MM.1S (cell line): Measurements from ENCODE around the gene PGGHG.

Experiments used
- CTCF ChIP-seq: fragments of 300-600 bp; sonication (generic); IDR thresholded peaks from 2 replicates; pipeline ENCODE4 v1.5.1; 2016; ENCODE audit warnings: antibody characterized with exemption, low read length, mixed read lengths
- EZH2 ChIP-seq: fragments of 300-600 bp; sonication (generic); optimal IDR thresholded peaks from 2 replicates; pipeline ENCODE3; 2017; ENCODE audit warnings: low read depth, mild to moderate bottlenecking, antibody characterized with exemption, low read length, mixed read lengths
- EZH2phosphoT487 ChIP-seq: fragments of 300-600 bp; sonication (generic); IDR thresholded peaks from 2 replicates; pipeline ENCODE4 v1.6.1; 2018; ENCODE audit warnings: antibody characterized with exemption, low read length

- TF ChIP-seq CTCF (no peak), EZH2phosphoT487 (no peak), EZH2 (no peak)
Observed at GRCh38 chr11:329886-330253, 40.9 kb downstream of the PGGHG start.
